Cardiac muscle cell (in vitro differentiated cells and primary cell): ENCODE results near the gene IL20RB. TPM values are rescaled to one million over a fixed set of nuclear protein-coding genes. Genes with fewer than 3 reads are reported as not detected.
"Not testable (repeated sequence)": the region's sequence is repeated elsewhere in the genome, so short reads cannot be mapped to it uniquely, and the experiment has no call there.

Source experiments
- DNase-seq, 2 donors: peaks; one replicate each; pipeline versions ENCODE4 v3.0.0 to v3.0.0-alpha.2; 2010 to 2017; ENCODE audit warnings: low read depth in 1 of 2, low spot score in 1 of 2
- H3K27ac ChIP-seq: fragments of 200-600 bp; sonication (generic); 2 replicates; pipeline ENCODE4 v1.5.1; 2016
- H3K27me3 ChIP-seq: fragments of 200-600 bp; sonication (generic); 2 replicates; pipeline ENCODE4 v1.6.0; 2016; ENCODE audit warnings: control low read depth
- H3K36me3 ChIP-seq: fragments of 200-600 bp; sonication (generic); 2 replicates; pipeline ENCODE4 v1.5.1; 2016; ENCODE audit warnings: control low read depth
- H3K4me1 ChIP-seq: fragments of 200-600 bp; sonication (generic); 2 replicates; pipeline ENCODE4 v1.8.1; 2017; ENCODE audit warnings: low read depth, mild to moderate bottlenecking, mixed run types
- H3K4me3 ChIP-seq: fragments of 200-600 bp; sonication (generic); 2 replicates; pipeline ENCODE4 v1.5.1; 2016; ENCODE audit warnings: mild to moderate bottlenecking
- H3K9me3 ChIP-seq: fragments of 200-600 bp; sonication (generic); 2 replicates; pipeline ENCODE4 v1.5.1; 2017; ENCODE audit warnings: low read depth, mild to moderate bottlenecking, control low read depth
- CTCF ChIP-seq: IDR thresholded peaks from 2 replicates; pipeline ENCODE4 v1.5.1; 2012; ENCODE audit warnings: low read depth, mild to moderate bottlenecking, low read length
- polyA plus RNA-seq: library from polyadenylated mRNA; unstranded; fragments of >200 nt; fragmentation: Nextera tagmentation; extraction: Ambion mirVana; gene quantifications from 2 replicates; pipeline ENCODE4 v1.2.1, GENCODE V29; 2016
- total RNA-seq: library from RNA; depleted of rRNA; stranded (reverse); fragments of >200 nt; gene quantifications from 2 replicates; pipeline ENCODE4 v1.2.3, GENCODE V29; 2016

IL20RB gene
- total and polyA plus RNA-seq, 2 experiments from 2014 or later, result 0.59 to 0.77 TPM

GRCh38 chr3:137011153-137011552 is 53.4 kb downstream of the IL20RB start:
- H3K27ac ChIP-seq, result no peak overlapping the region
- H3K27me3 ChIP-seq, result no peaks in the 10 kb centered on the region
- no peak overlapping the region for H3K4me3 ChIP-seq
- H3K4me1 ChIP-seq, result no peaks in the 10 kb centered on the region
- H3K36me3 ChIP-seq, result no peaks in the 10 kb centered on the region
- H3K9me3 ChIP-seq, result no peaks in the 10 kb centered on the region
- DNase-seq, result no peak
- TF ChIP-seq CTCF, result no peak

- Histone ChIP-seq H3K36me3 (no peaks in the 10 kb centered on the region), H3K4me3 (no peak overlapping the region), H3K27ac (no peak overlapping the region), H3K4me1 (no peaks in the 10 kb centered on the region), H3K9me3 (no peaks in the 10 kb centered on the region), H3K27me3 (no peaks in the 10 kb centered on the region)
- DNase-seq, result peak in 1 of 2 donors; percentile 39
- no peak for TF ChIP-seq CTCF
Observed at GRCh38 chr3:137012097-137012501, 54.3 kb downstream of the IL20RB start.

GRCh38 chr3:137013951-137014688 is 56.3 kb downstream of the IL20RB start:
- H3K4me1 ChIP-seq, result no peaks in the 10 kb centered on the region
- peak; percentile 81 for TF ChIP-seq CTCF
- DNase-seq, result peak; percentile 90 to 93
- H3K27me3 ChIP-seq, result no peaks in the 10 kb centered on the region
- no peak overlapping the region for H3K4me3 ChIP-seq
- H3K27ac ChIP-seq, result no peak overlapping the region
- no peaks in the 10 kb centered on the region for H3K9me3 ChIP-seq
- H3K36me3 ChIP-seq, result no peaks in the 10 kb centered on the region

- H3K4me1 ChIP-seq, H3K36me3 ChIP-seq, H3K9me3 ChIP-seq, H3K27ac ChIP-seq, DNase-seq, H3K27me3 ChIP-seq, H3K4me3 ChIP-seq: not testable (repeated sequence)
Observed at GRCh38 chr3:137017316-137017715, 59.5 kb downstream of the IL20RB start.

- Histone ChIP-seq H3K9me3 (no peaks in the 10 kb centered on the region), H3K36me3 (no peaks in the 10 kb centered on the region), H3K4me1 (no peaks in the 10 kb centered on the region), H3K27me3 (no peaks in the 10 kb centered on the region), H3K27ac (no peak overlapping the region), H3K4me3 (no peak overlapping the region)
- no peak for TF ChIP-seq CTCF
- no peak for DNase-seq
Observed at GRCh38 chr3:137020315-137020714, 62.5 kb downstream of the IL20RB start.

GRCh38 chr3:137020888-137021287 is 63.1 kb downstream of the IL20RB start:
- no peak for TF ChIP-seq CTCF
- Histone ChIP-seq H3K4me1 (no peaks in the 10 kb centered on the region), H3K9me3 (no peaks in the 10 kb centered on the region), H3K27me3 (no peaks in the 10 kb centered on the region), H3K4me3 (no peak overlapping the region), H3K27ac (no peak overlapping the region), H3K36me3 (no peaks in the 10 kb centered on the region)
- DNase-seq, result no peak
